Measurements from ENCODE around the gene PEDS1.
"Not testable (repeated sequence)": the region's sequence is repeated elsewhere in the genome, so short reads cannot be mapped to it uniquely, and the experiment has no call there.

Gene PEDS1

GRCh38 chr20:50115041-50115512 is 38.4 kb downstream of the PEDS1 start:
- Mint-ChIP-seq H3K4me1 (ENCODE audit: low read depth in 2 of 2) (peaks cover 48 to 52% of the 10 kb centered on the region in 2 donors), H3K9me3 (no peaks in the 10 kb centered on the region), H3K4me3 (peak overlapping the region; percentile 82 to 88), H3K27me3 (no peaks in the 10 kb centered on the region), H3K27ac (no peak overlapping the region), H3K36me3 (ENCODE audit: insufficient read depth) (peaks cover 10% of the 10 kb centered on the region)
- ATAC-seq (replicated peaks) (no peak), DNase-seq (no peak)

GRCh38 chr20:50113420-50114224 is 39.9 kb downstream of the PEDS1 start:
- no peaks in the 10 kb centered on the region for H3K9me3 Mint-ChIP-seq
- H3K27me3 Mint-ChIP-seq, result no peaks in the 10 kb centered on the region
- H3K4me3 Mint-ChIP-seq, result peak overlapping the region; percentile 88 to 95
- H3K36me3 Mint-ChIP-seq (ENCODE audit: insufficient read depth), result peaks cover 19% of the 10 kb centered on the region
- H3K27ac Mint-ChIP-seq, result peak overlapping the region; percentile 93 to 96
- DNase-seq (no peak), ATAC-seq (replicated peaks) (no peak)
- peaks cover 59 to 66% of the 10 kb centered on the region in 2 donors for H3K4me1 Mint-ChIP-seq (ENCODE audit: low read depth in 2 of 2)

- DNase-seq (peak; percentile 78 to 79 (median 79)), ATAC-seq (replicated peaks) (peak; percentile 57)
- Mint-ChIP-seq H3K4me3 (peak within 1 kb of the TSS; percentile 88 to 95), H3K27ac (peak within 1 kb of the TSS; percentile 93 to 96), H3K36me3 (ENCODE audit: insufficient read depth) (peaks cover 19% of the 10 kb centered on the region), H3K27me3 (no peaks in the 10 kb centered on the region), H3K9me3 (no peaks in the 10 kb centered on the region), H3K4me1 (ENCODE audit: low read depth in 2 of 2) (peaks cover 68 to 75% of the 10 kb centered on the region in 2 donors)
Measured at GRCh38 chr20:50112512-50113419, 40.8 kb downstream of the PEDS1 start, which contains the start of gene UBE2V1. TSS of gene UBE2V1 (minus strand) at chr20:50113150. CDS start at chr20:50113128, 22 bp downstream.

- Mint-ChIP-seq H3K9me3 (no peaks in the 10 kb centered on the region), H3K4me3 (peak overlapping the region; percentile 88 to 95), H3K36me3 (ENCODE audit: insufficient read depth) (peaks cover 22% of the 10 kb centered on the region), H3K27me3 (no peaks in the 10 kb centered on the region), H3K4me1 (ENCODE audit: low read depth in 2 of 2) (peaks cover 74 to 81% of the 10 kb centered on the region in 2 donors), H3K27ac (peak overlapping the region; percentile 93 to 96)
- ATAC-seq (replicated peaks) (no peak), DNase-seq (no peak)
Measured at GRCh38 chr20:50111829-50112495, 41.6 kb downstream of the PEDS1 start.

GRCh38 chr20:50111120-50111828 is 42.2 kb downstream of the PEDS1 start:
- DNase-seq (no peak), ATAC-seq (replicated peaks) (no peak)
- H3K27ac Mint-ChIP-seq, result peak overlapping the region; percentile 93 to 96
- H3K4me1 Mint-ChIP-seq (ENCODE audit: low read depth in 2 of 2), result peaks cover 76 to 81% of the 10 kb centered on the region in 2 donors
- H3K27me3 Mint-ChIP-seq, result no peaks in the 10 kb centered on the region
- H3K4me3 Mint-ChIP-seq, result peak overlapping the region; percentile 88 to 95
- no peaks in the 10 kb centered on the region for H3K9me3 Mint-ChIP-seq
- peaks cover 22% of the 10 kb centered on the region for H3K36me3 Mint-ChIP-seq (ENCODE audit: insufficient read depth)

GRCh38 chr20:50110141-50111047 is 43.1 kb downstream of the PEDS1 start:
- Mint-ChIP-seq H3K4me1 (ENCODE audit: low read depth in 2 of 2) (peaks cover 72 to 81% of the 10 kb centered on the region in 2 donors), H3K9me3 (no peaks in the 10 kb centered on the region), H3K4me3 (peak overlapping the region; percentile 88 to 95), H3K27me3 (no peaks in the 10 kb centered on the region), H3K36me3 (ENCODE audit: insufficient read depth) (peaks cover 22% of the 10 kb centered on the region), H3K27ac (peak overlapping the region; percentile 93 to 96)
- ATAC-seq (replicated peaks), result peak; percentile 77
- peak; percentile 64 to 67 (median 67) for DNase-seq

GRCh38 chr20:50108556-50109235 is 44.8 kb downstream of the PEDS1 start:
- Mint-ChIP-seq H3K27me3 (no peaks in the 10 kb centered on the region), H3K27ac (peak overlapping the region; percentile 93 to 96), H3K9me3 (no peaks in the 10 kb centered on the region), H3K4me1 (ENCODE audit: low read depth in 2 of 2) (peaks cover 62 to 68% of the 10 kb centered on the region in 2 donors), H3K36me3 (ENCODE audit: insufficient read depth) (peaks cover 30% of the 10 kb centered on the region), H3K4me3 (peak overlapping the region; percentile 88 to 95)
- no peak for DNase-seq
- ATAC-seq (replicated peaks), result no peak

GRCh38 chr20:50107796-50108331 is 45.7 kb downstream of the PEDS1 start:
- no peaks in the 10 kb centered on the region for H3K27me3 Mint-ChIP-seq

GRCh38 chr20:50107086-50107660 is 46.4 kb downstream of the PEDS1 start:
- no peak for DNase-seq
- H3K27ac Mint-ChIP-seq, result peak overlapping the region; percentile 93 to 96
- H3K4me1 Mint-ChIP-seq (ENCODE audit: low read depth in 2 of 2), result peaks cover 57 to 66% of the 10 kb centered on the region in 2 donors
- H3K27me3 Mint-ChIP-seq, result no peaks in the 10 kb centered on the region
- peak overlapping the region; percentile 88 to 95 for H3K4me3 Mint-ChIP-seq
- no peak for ATAC-seq (replicated peaks)
- H3K36me3 Mint-ChIP-seq (ENCODE audit: insufficient read depth), result peaks cover 25% of the 10 kb centered on the region
- H3K9me3 Mint-ChIP-seq, result no peaks in the 10 kb centered on the region

More at GRCh38 chr20:50107796-50108331, 45.7 kb downstream of the PEDS1 start:
- Mint-ChIP-seq H3K4me3 (peak overlapping the region; percentile 88 to 95), H3K36me3 (ENCODE audit: insufficient read depth) (peaks cover 30% of the 10 kb centered on the region), H3K27ac (peak overlapping the region; percentile 93 to 96), H3K4me1 (ENCODE audit: low read depth in 2 of 2) (peaks cover 58 to 64% of the 10 kb centered on the region in 2 donors), H3K9me3 (no peaks in the 10 kb centered on the region)
- DNase-seq, result no peak
- ATAC-seq (replicated peaks), result no peak

- ATAC-seq (replicated peaks); DNase-seq; H3K27ac Mint-ChIP-seq; H3K9me3 Mint-ChIP-seq; H3K27me3 Mint-ChIP-seq: not testable (repeated sequence)
- peaks cover 23% of the 10 kb centered on the region for H3K36me3 Mint-ChIP-seq (ENCODE audit: insufficient read depth)
- peak overlapping the region; percentile 17 to 95 for H3K4me3 Mint-ChIP-seq
- H3K4me1 Mint-ChIP-seq (ENCODE audit: low read depth in 2 of 2), result peaks cover 56 to 66% of the 10 kb centered on the region in 2 donors
Measured at GRCh38 chr20:50106669-50107068, 46.9 kb downstream of the PEDS1 start.
